ENCODE results near the gene OR13A1.
A peak's percentile ranks its signal among the peaks of the same experiment; 100 is the strongest.
"Not testable (repeated sequence)": the region's sequence is repeated elsewhere in the genome, so short reads cannot be mapped to it uniquely, and the experiment has no call there.

The OR13A1 gene

DNA sequence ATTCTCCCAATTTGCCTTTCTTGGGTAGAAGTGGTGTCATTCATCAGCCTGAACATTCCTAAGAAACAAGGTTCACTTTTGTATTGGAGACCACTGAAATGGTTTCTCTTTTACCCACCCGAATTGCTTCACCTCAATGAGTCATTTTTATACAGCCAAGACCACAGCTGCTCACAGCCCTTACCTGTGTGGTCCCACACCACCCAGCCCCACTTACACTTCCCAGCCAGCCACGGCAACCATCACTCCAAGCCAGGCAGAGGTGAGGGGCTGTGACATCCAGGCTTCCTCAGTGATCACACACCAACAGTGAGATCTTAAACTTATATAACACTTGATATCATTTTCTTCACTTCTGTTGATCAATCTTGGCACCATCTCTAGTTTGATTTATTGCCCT is 20.7 kb downstream of the OR13A1 start:
- DNase-seq (ENCODE audit: low read depth), result no peak
- TF ChIP-seq, protein P1, sequence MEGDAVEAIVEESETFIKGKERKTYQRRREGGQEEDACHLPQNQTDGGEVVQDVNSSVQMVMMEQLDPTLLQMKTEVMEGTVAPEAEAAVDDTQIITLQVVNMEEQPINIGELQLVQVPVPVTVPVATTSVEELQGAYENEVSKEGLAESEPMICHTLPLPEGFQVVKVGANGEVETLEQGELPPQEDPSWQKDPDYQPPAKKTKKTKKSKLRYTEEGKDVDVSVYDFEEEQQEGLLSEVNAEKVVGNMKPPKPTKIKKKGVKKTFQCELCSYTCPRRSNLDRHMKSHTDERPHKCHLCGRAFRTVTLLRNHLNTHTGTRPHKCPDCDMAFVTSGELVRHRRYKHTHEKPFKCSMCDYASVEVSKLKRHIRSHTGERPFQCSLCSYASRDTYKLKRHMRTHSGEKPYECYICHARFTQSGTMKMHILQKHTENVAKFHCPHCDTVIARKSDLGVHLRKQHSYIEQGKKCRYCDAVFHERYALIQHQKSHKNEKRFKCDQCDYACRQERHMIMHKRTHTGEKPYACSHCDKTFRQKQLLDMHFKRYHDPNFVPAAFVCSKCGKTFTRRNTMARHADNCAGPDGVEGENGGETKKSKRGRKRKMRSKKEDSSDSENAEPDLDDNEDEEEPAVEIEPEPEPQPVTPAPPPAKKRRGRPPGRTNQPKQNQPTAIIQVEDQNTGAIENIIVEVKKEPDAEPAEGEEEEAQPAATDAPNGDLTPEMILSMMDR (IDR thresholded peaks at IDR 0.05; ENCODE audit: control insufficient read depth, extremely low read depth, insufficient read depth), result no peak
- no peak overlapping the region for H3K4me3 ChIP-seq (ENCODE audit: low read depth, low read length)

DNA sequence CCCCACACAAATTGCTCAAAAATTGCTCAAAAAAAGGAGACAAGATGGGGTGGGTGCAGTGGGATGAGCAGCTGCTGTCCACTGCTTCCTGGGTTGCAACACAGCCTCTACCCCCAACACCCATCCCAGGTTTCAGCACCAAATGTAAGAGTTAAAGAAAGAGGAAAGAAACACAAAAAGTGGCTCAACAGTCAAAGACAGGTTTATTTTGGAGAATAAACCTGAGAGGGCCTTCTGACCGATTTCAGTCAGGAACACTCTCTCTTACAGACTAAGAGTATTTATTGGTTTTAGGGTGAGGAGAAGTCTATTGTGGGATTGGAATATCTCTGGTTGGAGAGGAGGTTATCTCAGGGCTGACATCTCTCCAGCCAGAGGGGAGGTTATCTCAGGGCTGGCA is 28.4 kb downstream of the OR13A1 start:
- H3K4me3 ChIP-seq (ENCODE audit: low read depth, low read length), result no peak overlapping the region
- no peak for DNase-seq (ENCODE audit: low read depth)
- TF ChIP-seq, protein P1 (IDR thresholded peaks at IDR 0.05; ENCODE audit: control insufficient read depth, extremely low read depth, insufficient read depth), result no peak

DNA sequence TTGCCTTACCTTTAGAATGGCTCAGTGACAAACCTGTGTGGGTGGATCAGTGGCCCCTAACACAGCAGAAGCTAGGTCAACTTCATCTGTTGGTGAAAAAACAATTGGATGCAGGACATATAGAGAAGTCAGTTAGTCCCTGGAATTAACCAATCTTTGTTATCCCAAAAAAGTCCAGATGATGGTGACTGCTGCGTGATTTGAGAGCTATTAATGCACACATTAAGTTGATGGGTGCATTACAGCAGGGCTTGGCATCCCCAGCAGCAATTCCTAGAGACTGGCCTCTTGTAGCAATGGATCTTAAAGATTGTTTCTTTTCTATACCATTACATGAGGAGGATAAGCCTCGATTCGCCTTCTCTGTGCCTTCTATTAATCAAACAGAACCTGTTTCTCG is 33.3 kb downstream of the OR13A1 start:
- DNase-seq (ENCODE audit: low read depth), result no peak
- TF ChIP-seq, protein P1 (IDR thresholded peaks at IDR 0.05; ENCODE audit: control insufficient read depth, extremely low read depth, insufficient read depth), result peak; percentile 16
- no peak overlapping the region for H3K4me3 ChIP-seq (ENCODE audit: low read depth, low read length)

DNA sequence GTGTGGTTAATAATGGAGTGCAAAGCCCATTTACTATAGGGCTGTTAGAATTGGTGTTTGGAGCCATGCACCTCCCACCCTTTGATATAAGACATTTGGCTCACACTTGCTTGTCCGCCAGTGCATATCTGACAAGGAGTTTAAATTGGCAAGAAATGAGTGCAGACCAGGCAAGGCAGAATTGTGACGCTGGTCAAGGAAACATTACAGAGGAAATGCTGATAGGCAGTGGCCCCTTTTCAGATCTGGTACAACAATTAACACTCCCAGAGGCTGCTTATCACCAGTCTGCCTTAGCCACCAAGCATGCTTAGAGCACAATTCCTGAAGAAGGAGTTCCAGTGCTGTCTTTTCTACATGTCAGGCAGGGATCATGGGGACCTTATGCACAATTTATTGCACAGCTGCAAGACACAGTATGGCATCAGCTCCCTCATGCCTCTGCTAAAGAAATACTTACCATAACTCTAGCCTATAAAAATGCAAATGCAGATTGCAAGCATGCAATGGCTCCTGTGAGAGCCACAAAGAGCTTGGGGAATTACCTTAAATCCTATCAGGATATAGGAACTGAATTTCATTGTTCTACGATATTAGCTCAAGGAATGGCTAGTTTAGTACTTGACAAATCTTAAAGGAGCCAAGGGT is 35.2 kb downstream of the OR13A1 start:
- H3K4me3 ChIP-seq (ENCODE audit: low read depth, low read length), result no peak overlapping the region
- TF ChIP-seq, protein P1 (IDR thresholded peaks at IDR 0.05; ENCODE audit: control insufficient read depth, extremely low read depth, insufficient read depth), result no peak
- DNase-seq (ENCODE audit: low read depth), result no peak

DNA sequence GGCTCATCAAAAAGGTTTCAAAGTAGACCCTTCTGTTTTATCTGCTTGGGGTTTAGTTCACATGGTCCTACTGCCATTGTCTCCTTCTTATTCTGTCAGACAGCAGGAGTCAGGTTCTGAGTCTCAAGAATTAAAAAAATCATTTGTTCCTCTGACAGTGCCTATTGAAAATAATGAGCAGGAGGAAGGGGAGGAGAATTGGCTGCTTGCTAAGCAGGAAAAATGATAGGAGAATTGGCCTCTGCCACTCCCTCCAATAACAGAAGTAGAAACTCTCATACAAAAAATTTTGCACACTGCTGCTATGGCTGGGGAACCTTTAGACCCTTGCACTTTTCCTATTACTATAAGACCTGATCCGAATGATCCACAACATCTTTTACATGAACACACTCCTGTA is 35.7 kb downstream of the OR13A1 start:
- DNase-seq (ENCODE audit: low read depth), result no peak
- H3K4me3 ChIP-seq (ENCODE audit: low read depth, low read length), result no peak overlapping the region
- TF ChIP-seq, protein P1 (IDR thresholded peaks at IDR 0.05; ENCODE audit: control insufficient read depth, extremely low read depth, insufficient read depth), result no peak

DNA sequence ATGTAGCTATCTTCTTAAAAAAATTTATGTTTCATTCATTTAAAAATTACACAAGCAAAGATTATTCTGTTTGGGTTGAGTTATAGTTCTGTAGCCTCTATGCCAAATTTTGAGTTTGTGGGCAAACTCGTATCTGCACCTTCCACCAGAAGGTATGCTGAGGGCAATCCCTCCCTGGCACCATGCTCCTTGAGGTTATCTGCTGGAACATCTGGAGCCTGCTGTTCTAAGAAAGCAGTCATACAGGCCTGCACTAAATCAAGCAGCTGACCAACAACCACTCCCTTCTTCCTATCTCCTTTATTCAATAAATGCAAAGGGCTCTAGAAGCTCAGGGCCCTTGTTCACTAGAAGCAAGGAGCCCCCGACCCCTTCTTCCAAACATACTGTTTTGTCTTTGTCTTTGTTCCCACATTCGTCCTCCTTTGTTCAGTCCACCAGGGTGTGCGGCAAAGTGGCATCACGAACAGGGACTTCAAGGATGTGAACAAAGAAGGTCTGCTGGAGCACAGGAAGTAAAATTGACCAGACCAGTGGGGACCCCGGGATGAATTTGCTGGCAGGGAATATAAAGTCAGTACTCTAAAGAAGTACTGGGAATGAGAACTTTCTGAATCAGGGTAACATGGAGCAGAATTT is 36.4 kb downstream of the OR13A1 start:
- peak; percentile 1 for DNase-seq (ENCODE audit: low read depth)
- TF ChIP-seq, protein P1 (IDR thresholded peaks at IDR 0.05; ENCODE audit: control insufficient read depth, extremely low read depth, insufficient read depth), result no peak
- no peak overlapping the region for H3K4me3 ChIP-seq (ENCODE audit: low read depth, low read length)

DNA sequence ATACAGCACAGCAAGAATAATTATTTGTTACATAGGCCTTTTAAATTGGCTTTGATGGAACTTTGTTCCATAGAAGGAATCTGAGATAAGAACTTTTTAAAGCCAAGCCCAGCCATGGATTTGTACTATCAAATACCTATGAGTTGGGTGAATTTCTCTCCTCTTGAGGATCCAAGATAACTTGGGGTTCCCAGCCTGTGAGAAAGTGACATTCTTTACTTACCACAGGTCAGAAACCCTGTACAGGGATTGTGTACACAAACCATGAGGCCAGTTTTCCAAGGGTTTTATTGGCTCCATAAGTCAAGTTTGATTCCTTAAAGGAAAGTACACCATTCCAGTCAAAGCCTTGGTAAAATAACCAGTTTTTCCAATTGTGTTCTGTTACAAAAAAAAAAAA is 39.3 kb downstream of the OR13A1 start:
- H3K4me3 ChIP-seq (ENCODE audit: low read depth, low read length); DNase-seq (ENCODE audit: low read depth): not testable (repeated sequence)
